AG08396 (cell line): ENCODE results near the gene LYVE1.

Experiments used
- DNase-seq: peaks from one replicate; pipeline ENCODE4 v3.0.0; 2012; ENCODE audit warnings: low spot score, mixed read lengths

Gene LYVE1

DNA sequence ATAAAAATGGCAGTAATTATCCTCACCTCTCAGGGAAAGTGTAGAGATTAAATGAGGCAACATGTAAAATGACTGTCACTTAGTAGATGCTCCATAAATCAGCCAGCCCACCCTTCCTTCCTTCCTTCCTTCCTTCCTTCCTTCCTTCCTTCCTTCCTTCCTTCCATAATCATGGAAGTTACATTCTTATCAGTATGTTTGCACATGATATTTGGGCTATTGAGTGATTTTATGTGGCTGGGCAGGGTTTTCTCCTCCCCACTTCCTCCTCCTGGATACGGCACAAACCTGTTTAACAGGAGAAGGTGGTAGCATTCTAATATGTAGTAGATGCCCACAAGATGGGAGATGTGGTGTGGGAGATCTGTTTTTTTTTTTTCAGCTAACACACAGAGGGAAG is 11.9 kb downstream of the LYVE1 start:
- DNase-seq: no peak

GRCh38 chr11:10551845-10552352 is 16.6 kb downstream of the LYVE1 start:
- no peak for DNase-seq

DNA sequence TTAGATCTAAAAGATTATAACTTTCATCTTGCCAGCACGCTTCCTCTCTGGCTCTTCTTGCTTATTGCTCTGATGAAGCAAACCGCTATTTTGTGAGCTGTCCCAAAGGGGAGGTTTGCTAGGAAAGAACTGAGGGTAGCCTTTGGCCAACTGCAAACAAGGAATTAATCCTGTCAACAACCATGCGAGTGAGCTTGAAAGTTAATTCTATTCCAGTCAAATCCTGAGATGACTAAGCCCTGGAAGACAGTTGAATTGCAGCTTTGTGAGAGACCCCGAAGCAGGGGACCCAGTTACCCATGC is 17.2 kb downstream of the LYVE1 start:
- DNase-seq: no peak

DNA sequence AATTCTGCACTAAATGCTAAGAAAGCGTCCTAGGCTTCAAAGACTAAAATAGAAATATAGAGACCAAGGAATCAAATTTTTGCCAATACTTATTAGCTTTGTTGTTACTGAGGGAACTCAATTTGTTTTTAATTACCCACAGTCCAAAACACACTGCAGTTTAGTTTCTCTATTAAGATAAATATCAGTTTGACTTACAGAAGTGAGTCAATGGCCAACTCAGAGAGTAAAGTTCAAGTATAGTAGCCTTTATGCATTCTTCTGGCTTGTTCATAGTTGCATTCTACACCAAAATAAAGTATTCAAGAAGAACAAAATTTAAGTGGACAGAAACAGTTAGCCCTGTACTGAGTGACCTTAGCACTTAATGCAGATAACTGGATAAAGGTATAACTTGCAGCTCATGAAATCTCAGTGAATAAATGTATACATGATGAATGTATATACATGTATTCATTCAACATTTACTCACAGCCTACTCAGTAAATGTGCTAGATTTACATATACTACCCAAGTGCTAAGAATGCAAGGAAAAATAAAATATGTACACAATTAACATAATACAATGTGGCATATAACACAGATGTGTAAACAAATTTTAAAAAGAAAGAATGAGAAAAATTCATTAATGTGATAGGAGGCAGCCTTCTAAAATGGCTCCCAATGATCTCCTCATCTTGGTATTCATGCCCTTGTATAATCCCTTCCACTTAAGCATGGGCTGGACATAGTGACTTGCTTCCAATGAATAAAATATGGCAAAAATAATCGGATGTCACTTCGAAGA is 17.8 kb downstream of the LYVE1 start:
- DNase-seq: peak; percentile 58

DNA sequence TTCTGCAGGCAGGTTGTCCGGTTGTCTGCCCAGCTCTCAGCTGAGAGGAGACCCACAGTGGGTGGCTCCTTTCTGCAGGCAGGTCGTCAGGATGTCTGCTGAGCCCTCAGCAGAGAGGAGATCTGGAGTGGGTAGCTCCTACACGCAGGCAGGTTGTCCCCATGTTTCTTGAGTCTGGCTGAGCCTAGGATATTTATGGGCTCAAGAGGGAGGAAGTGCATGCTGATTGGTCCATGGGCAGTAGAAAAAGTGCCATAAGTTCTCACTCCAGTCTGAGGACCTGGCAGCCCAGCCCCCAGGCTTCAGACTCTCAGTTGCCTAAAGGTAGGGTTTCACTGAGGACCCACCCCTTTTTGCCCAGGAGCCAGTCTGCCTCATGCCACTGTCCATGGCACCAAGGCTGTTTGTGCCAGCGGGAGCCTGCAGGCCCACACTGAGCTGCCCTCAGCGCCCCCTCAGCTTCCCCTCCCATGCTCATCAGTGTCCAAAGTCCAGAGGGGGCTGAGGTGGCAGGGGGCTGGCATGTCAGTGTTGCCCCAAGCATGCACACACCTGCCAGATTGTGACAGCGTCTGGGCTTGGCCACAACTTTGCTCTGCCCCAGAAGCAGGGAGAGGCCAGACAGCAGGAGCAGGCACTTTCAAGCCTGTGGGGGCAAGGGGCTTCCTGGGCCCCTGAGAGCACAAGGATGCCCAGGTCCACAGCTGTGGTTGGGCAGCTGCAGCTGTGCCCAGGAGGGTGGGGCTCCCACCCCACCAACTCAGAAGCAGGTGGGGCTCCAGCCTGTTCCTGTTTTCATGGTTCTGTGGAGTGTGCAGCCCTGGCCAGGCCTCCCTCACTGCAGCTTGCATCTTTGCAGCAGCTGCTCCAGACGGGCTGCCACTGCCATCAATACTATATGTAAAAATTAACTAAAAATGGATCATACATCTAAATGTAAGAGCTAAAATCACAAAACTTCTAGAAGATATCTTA is 23.7 kb downstream of the LYVE1 start:
- no peak for DNase-seq

DNA sequence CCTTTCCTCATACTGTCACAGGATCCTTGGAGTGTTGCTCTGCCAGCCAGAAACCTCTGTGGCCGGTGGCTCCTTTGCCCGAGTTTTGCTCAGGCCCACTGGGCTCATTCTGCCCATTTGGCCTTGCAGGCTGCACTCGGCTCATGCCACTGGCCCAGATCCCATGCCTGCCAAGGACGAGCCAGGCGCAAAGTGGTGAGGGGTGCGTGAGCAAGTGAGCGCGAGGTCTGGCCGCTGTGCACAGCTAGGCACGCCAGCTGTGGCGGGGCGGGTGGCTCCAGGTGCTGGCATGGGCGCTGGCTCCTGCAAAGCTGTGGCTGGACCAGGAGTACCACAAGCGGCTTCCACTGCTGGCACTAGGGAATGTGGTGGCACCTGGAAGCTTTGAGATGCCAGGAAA is 24.7 kb downstream of the LYVE1 start:
- no peak for DNase-seq

DNA sequence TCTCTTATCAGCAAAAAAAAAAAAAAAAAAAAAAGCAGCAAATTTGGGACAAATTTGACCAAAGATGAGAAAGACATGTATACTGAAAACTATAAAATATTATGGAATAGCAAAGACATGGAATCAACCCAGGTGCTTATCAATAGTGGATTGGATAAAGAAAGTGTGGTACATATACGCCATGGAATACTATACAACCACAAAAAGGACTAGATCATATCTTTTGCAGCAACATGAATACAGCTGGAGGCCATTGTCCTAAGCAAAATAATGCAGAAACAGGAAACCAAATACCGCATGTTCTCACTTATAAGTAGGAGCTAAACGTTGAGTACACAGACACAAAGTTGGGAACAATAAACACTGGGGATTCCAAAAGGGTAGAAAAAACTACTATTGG is 25.7 kb downstream of the LYVE1 start:
- DNase-seq: no peak

DNA sequence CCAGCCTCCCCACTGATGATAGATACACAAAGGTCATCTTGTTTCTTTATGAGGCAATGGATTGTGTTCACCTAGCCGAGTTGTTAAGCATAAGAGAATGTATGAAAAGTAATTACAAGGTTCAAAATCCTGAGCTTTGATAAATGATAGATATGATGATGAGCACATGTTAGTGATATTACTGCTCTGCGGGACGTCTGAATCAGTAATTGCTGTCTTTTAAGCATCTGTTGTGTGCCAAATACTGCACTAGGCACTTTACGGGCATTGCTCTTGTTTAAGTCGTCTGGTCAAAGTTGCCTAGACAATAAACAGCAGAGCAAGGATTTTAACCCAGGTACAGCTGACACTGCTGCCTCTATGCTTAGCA is 26.9 kb downstream of the LYVE1 start:
- DNase-seq: no peak

DNA sequence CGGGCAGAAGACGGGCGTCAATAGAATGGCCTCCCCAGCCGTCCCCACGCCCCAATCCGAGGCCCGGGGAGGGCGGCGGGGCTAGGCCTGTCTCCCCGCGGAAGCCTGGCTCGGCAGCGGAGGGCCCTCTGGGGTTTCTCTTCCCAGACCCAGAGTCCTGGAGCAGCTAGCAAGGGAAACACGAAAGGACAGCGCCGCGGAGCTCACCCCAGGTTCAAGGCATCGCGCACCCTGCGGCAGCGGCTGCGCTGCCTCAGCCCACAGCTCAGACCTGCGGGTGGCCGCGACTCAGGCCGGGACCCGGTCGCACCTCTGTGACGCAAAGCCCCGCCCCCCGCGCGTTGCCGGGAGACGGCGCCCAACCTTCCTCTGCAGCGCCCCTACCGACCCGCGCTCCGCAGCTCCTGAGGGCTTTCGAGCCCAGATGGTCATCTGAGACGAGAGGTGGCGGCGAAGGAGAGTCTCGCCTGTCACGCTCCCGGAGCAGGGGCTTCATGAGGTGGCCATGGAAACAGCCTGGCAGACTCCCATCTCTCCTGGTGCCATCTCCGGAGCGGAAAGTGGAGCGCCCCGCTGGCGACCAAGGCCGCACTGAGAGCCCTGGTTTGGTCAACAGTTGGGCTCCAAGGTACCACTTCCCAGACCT is 27.4 kb downstream of the LYVE1 start, which contains the start of gene RNF141:
RNF141 (minus strand) TSS at position 273 of the 646 bp plus-strand sequence. CDS start 7,029 bp downstream, outside the sequence.
- DNase-seq: peak; percentile 97

- DNase-seq: no peak
These were observed 27.9 kb downstream of the LYVE1 start for GRCh38 chr11:10540546-10540914.

DNA sequence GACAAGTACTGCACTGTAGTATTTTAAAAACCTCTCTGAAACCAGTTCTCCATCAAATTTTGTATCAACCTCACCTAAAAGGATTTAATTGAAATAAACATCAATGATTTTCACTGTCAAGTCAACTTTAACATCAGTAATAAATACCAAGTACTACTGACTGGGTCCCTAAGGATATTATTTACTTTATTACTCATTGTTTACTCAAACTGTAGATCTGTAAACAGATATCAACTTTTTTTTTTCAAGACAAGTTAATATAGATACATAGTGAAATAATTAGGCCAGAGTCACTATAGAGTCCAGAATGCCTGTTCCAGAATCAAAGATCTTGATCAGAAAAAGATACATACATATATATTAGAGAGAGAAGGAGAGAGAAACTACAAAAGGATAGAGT is 29.1 kb downstream of the LYVE1 start:
- DNase-seq: no peak

- no peak for DNase-seq
These were observed 29.5 kb downstream of the LYVE1 start for GRCh38 chr11:10538924-10539323.

DNA sequence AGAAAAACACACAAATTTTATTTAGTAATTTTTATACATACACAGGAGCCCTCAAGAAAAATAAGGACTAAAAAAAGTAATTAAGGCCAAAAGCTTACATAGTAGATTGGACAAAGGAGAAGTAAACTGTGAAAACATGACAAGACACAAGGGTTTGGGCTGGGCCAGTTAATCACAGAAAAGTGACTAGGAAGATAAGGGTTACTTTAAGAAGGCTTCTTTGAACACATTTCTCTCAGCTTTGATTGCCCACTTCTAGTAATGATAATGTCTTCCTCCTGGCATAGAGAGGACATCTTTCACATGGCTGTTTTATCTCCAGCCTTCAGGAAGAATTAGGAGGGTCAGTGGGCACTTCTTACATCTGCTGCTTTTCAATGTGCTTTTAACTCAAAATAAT is 30.9 kb downstream of the LYVE1 start:
- no peak for DNase-seq

DNA sequence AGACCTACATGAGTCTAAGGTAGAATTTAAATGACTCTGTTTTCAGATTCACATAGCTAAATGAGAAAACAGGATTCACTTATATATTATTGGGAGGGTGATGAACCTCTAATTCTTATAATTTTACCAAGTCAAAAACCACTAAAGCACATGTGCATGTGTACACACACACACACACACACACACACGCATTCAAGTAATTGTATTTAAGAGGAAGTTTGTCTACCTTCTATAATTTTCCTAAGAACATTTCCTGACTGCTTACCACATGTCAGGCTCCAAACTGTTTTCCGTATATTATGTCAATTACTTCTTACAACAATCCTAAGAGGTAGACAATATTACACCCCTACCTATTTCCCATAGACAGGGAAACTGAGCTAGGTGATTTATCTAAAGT is 34.1 kb downstream of the LYVE1 start:
- DNase-seq: no peak

GRCh38 chr11:10533323-10533722 is 35.1 kb downstream of the LYVE1 start:
- no peak for DNase-seq

DNA sequence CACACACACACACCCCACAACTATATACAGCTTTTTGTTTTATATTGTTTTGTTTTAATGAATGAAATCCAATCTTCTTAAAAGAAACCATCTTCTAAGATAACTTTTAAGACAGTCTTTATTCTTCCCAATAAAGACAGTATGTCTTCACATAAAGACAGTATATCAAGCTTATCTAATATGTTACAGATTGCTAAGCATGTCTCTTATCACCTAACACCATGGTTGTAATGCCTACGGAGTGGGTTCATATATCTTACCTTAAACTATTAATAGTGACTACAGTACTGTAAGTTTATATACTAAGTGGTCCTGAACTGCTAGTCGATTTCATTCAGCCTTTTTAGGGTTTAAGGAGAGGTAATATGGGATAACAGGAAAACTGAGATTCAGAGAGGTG is 35.9 kb downstream of the LYVE1 start:
- DNase-seq: no peak

DNA sequence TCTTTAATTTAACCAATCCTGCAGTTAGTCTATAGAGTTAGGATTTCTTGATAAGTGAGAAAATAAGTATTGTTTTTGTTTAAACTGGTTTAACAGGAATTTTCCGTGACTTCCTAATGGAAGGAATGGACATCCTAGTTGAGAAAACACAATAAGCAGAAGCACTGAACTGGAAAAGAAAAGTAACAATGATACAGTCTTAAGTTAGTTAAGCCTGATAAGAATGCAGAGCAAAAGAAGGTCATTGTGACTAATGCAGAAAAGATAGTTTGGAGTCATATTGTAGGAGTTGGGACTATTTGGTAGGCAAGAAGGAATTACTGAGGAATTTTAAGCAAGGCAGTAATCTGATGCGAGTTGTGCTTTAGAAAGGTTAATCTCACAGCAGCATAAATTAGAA is 39.2 kb downstream of the LYVE1 start:
- no peak for DNase-seq

GRCh38 chr11:10528121-10528520 is 40.3 kb downstream of the LYVE1 start:
- DNase-seq: no peak

GRCh38 chr11:10526974-10527918 is 41.2 kb downstream of the LYVE1 start:
- DNase-seq: no peak

- DNase-seq: no peak
These were observed 44.0 kb downstream of the LYVE1 start for GRCh38 chr11:10524471-10524870.

- DNase-seq: no peak
These were observed 45.5 kb downstream of the LYVE1 start for GRCh38 chr11:10522921-10523320.
